Liver (tissue), 9 donors: ENCODE data around the gene P4HA2. TPM values are rescaled to one million over a fixed set of nuclear protein-coding genes. Genes with fewer than 3 reads are reported as not detected.

Source experiments
- DNase-seq: peaks from one replicate; pipeline ENCODE4 v3.0.0-alpha.2; 2017; ENCODE audit warnings: low spot score
- H3K27ac ChIP-seq, 2 donors: one replicate each; pipeline ENCODE4 v1.7.0; 2013; ENCODE audit warnings: inconsistent platforms in 2 of 2, low read length in 2 of 2, control low read depth in 1 of 2, low read depth in 1 of 2, mild to moderate bottlenecking in 1 of 2
- H3K27me3 ChIP-seq, 4 donors: one replicate each; pipeline versions ENCODE4 v1.6.1 to v1.7.0; 2013; ENCODE audit warnings: low read length in 3 of 4, inconsistent platforms in 1 of 4, mild to moderate bottlenecking in 1 of 4, moderate library complexity in 1 of 4; ENCODE audit not compliant: control insufficient read depth in 4 of 4, insufficient read depth in 4 of 4
- H3K36me3 ChIP-seq, 4 donors: one replicate each; pipeline versions ENCODE4 v1.6.1 to v1.7.0; 2013; ENCODE audit warnings: low read length in 3 of 4, mild to moderate bottlenecking in 3 of 4, low read depth in 1 of 4, moderate library complexity in 1 of 4; ENCODE audit not compliant: control insufficient read depth in 4 of 4, insufficient read depth in 3 of 4
- H3K4me1 ChIP-seq, 4 donors: one replicate each; pipeline versions ENCODE4 v1.6.1 to v1.7.0; 2013; ENCODE audit warnings: low read length in 3 of 4, mild to moderate bottlenecking in 3 of 4, moderate library complexity in 1 of 4; ENCODE audit not compliant: control insufficient read depth in 4 of 4, insufficient read depth in 4 of 4
- H3K4me3 ChIP-seq, 3 donors: one replicate each; pipeline versions ENCODE4 v1.6.1 to v1.7.0; 2013; ENCODE audit warnings: low read length in 3 of 3, control low read depth in 1 of 3, low read depth in 1 of 3, mild to moderate bottlenecking in 1 of 3
- H3K9ac ChIP-seq, 2 donors: one replicate each; pipeline ENCODE4 v1.7.0; 2013; ENCODE audit warnings: low read length in 2 of 2, mild to moderate bottlenecking in 2 of 2, moderate library complexity in 2 of 2, control low read depth in 1 of 2, low read depth in 1 of 2
- H3K9me3 ChIP-seq, 4 donors: one replicate each; pipeline versions ENCODE4 v1.6.1 to v1.7.0; 2013; ENCODE audit warnings: low read length in 3 of 4; ENCODE audit not compliant: control insufficient read depth in 4 of 4
- ATF3 ChIP-seq: IDR thresholded peaks from 2 replicates; pipeline ENCODE4 v1.6.1; 2016; ENCODE audit warnings: antibody characterized with exemption
- CTCF ChIP-seq: fragments of 150-350 bp; IDR thresholded peaks from 2 replicates; pipeline ENCODE4 v1.5.1; 2017; ENCODE audit warnings: improper control_type of control experiment, low read depth, low read length; ENCODE audit not compliant: missing input control
- EGR1 ChIP-seq, 2 donors: IDR thresholded peaks; 2 replicates each; pipeline ENCODE4 v1.6.1; 2016 to 2018; ENCODE audit warnings: antibody characterized with exemption in 2 of 2, low read depth in 2 of 2
- FOXA1 ChIP-seq: IDR thresholded peaks from 2 replicates; pipeline ENCODE4 v1.6.1; 2016; ENCODE audit warnings: antibody characterized with exemption
- FOXA2 ChIP-seq: IDR thresholded peaks from 2 replicates; pipeline ENCODE4 v1.6.1; 2016; ENCODE audit warnings: antibody characterized with exemption
- GABPA ChIP-seq, 2 donors: IDR thresholded peaks in 1 of 2; conservative IDR thresholded peaks in 1 of 2; 2 replicates each; pipeline ENCODE4 v1.6.1; 2016; ENCODE audit warnings: antibody characterized with exemption in 2 of 2, mild to moderate bottlenecking in 1 of 2, moderate library complexity in 1 of 2
- HNF4A ChIP-seq, 2 donors: conservative IDR thresholded peaks; 2 replicates each; pipeline ENCODE4 v1.6.1; 2016; ENCODE audit warnings: antibody characterized with exemption in 2 of 2, mild to moderate bottlenecking in 2 of 2
- HNF4G ChIP-seq: IDR thresholded peaks from 2 replicates; pipeline ENCODE4 v1.6.1; 2016; ENCODE audit warnings: antibody characterized with exemption
- JUND ChIP-seq, 2 donors: IDR thresholded peaks; 2 replicates each; pipeline ENCODE4 v1.6.1; 2016; ENCODE audit warnings: antibody characterized with exemption in 2 of 2
- MAX ChIP-seq: IDR thresholded peaks from 2 replicates; pipeline ENCODE4 v1.6.1; 2016; ENCODE audit warnings: antibody characterized with exemption
- NR2F2 ChIP-seq: IDR thresholded peaks from 2 replicates; pipeline ENCODE4 v1.6.1; 2016; ENCODE audit warnings: antibody characterized with exemption
- RAD21 ChIP-seq, 2 donors: IDR thresholded peaks; 2 replicates each; pipeline ENCODE4 v1.6.1; 2016; ENCODE audit warnings: antibody characterized with exemption in 2 of 2, mild to moderate bottlenecking in 2 of 2
- RXRA ChIP-seq, 2 donors: IDR thresholded peaks; 2 replicates each; pipeline ENCODE4 v1.6.1; 2017 to 2018; ENCODE audit warnings: antibody characterized with exemption in 2 of 2, mild to moderate bottlenecking in 1 of 2
- SP1 ChIP-seq: IDR thresholded peaks from 2 replicates; pipeline ENCODE4 v1.6.1; 2018; ENCODE audit warnings: antibody characterized with exemption, mild to moderate bottlenecking
- TAF1 ChIP-seq: conservative IDR thresholded peaks from 2 replicates; pipeline ENCODE4 v1.6.1; 2016; ENCODE audit warnings: antibody characterized with exemption, mild to moderate bottlenecking
- YY1 ChIP-seq: IDR thresholded peaks from 2 replicates; pipeline ENCODE4 v1.6.1; 2016; ENCODE audit warnings: antibody characterized with exemption, mild to moderate bottlenecking
- WGBS: extraction: QIAGEN DNeasy Blood & Tissue Kit; methylation state at CpG from one replicate; pipeline ENCODE4 v1.1.7; 2013; 5-methylcytosine and 5-hydroxymethylcytosine counted together
- polyA plus RNA-seq, 2 donors: library from polyadenylated mRNA; stranded (reverse) in 1 of 2; unstranded in 1 of 2; fragments of 200-250 nt in 1 of 2; fragments of >200 nt in 1 of 2; fragmentation: Nextera tagmentation in 1 of 2; extraction: Ambion mirVana in 1 of 2; gene quantifications; one replicate each; pipeline versions ENCODE4 v1.2.1 to v1.2.3, GENCODE V29; 2013 to 2015
- total RNA-seq, 2 donors: library from RNA; depleted of rRNA; stranded (reverse); fragments of >200 nt; gene quantifications; one replicate each; pipeline ENCODE4 v1.2.3, GENCODE V29; 2014
- TF ChIP-seq, protein P1 (sequence below): IDR thresholded peaks from 2 replicates; pipeline ENCODE4 v1.6.1; 2016; ENCODE audit warnings: antibody characterized with exemption
- TF ChIP-seq, protein P2 (sequence below): IDR thresholded peaks from 2 replicates; pipeline ENCODE4 v1.6.1; 2016; ENCODE audit warnings: antibody characterized with exemption, mild to moderate bottlenecking
- donor health status: healthy.
- donor health status: healthy.
- donor health status: healthy.
- donor health status: healthy.
- donor health status: healthy.

Gene P4HA2
- total and polyA plus RNA-seq, 4 donors: 4.6 to 7.9 (median 6.1) TPM

DNA sequence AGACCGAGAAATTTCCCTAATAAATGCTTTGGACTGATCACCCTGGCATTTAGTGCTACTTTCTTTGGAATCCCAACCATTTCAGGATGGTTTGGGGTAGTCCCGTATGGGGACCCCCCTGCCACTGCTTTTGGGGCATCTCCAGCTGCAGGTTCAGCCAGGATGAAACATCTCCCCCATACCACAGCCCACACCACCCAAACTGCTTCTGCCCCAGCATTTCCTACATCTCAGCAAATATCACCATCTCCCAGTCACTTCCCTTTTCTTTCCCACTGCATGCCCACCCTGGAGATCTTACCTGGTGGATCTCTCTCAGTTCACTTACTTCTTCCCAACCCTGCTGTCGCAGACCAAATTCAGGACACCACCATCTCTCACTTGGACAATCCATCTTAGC lies 4.8 kb upstream of the P4HA2 start:
- Histone ChIP-seq H3K4me1 (peaks cover under 1 to 8% (median 4%) of the 10 kb centered on the region in 4 donors), H3K27me3 (no peaks in the 10 kb centered on the region), H3K9me3 (no peaks in the 10 kb centered on the region), H3K9ac (no peak overlapping the region), H3K36me3 (no peaks in the 10 kb centered on the region), H3K27ac (no peak overlapping the region), H3K4me3 (no peak overlapping the region)
- DNase-seq: no peak
- no peak for TF ChIP-seq MAX
- no peak for TF ChIP-seq CTCF
- TF ChIP-seq GABPA (IDR thresholded peaks at IDR 0.05 in 1 of 2, conservative IDR thresholded peaks at IDR 0.05 in 1 of 2): no peak
- no peak for TF ChIP-seq NR2F2
- no peak for TF ChIP-seq JUND (IDR thresholded peaks at IDR 0.05)
- TF ChIP-seq, protein P1, sequence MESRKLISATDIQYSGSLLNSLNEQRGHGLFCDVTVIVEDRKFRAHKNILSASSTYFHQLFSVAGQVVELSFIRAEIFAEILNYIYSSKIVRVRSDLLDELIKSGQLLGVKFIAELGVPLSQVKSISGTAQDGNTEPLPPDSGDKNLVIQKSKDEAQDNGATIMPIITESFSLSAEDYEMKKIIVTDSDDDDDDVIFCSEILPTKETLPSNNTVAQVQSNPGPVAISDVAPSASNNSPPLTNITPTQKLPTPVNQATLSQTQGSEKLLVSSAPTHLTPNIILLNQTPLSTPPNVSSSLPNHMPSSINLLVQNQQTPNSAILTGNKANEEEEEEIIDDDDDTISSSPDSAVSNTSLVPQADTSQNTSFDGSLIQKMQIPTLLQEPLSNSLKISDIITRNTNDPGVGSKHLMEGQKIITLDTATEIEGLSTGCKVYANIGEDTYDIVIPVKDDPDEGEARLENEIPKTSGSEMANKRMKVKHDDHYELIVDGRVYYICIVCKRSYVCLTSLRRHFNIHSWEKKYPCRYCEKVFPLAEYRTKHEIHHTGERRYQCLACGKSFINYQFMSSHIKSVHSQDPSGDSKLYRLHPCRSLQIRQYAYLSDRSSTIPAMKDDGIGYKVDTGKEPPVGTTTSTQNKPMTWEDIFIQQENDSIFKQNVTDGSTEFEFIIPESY: no peak
- no peak for TF ChIP-seq ATF3
- no peak for TF ChIP-seq TAF1
- no peak for TF ChIP-seq RAD21 (IDR thresholded peaks at IDR 0.05)
- no peak for TF ChIP-seq HNF4G
- no peak for TF ChIP-seq RXRA (IDR thresholded peaks at IDR 0.05)
- TF ChIP-seq YY1: no peak
- TF ChIP-seq SP1: no peak
- no peak for TF ChIP-seq FOXA1
- TF ChIP-seq FOXA2: no peak
- no peak for TF ChIP-seq HNF4A (conservative IDR thresholded peaks at IDR 0.05)
- TF ChIP-seq, protein P2, sequence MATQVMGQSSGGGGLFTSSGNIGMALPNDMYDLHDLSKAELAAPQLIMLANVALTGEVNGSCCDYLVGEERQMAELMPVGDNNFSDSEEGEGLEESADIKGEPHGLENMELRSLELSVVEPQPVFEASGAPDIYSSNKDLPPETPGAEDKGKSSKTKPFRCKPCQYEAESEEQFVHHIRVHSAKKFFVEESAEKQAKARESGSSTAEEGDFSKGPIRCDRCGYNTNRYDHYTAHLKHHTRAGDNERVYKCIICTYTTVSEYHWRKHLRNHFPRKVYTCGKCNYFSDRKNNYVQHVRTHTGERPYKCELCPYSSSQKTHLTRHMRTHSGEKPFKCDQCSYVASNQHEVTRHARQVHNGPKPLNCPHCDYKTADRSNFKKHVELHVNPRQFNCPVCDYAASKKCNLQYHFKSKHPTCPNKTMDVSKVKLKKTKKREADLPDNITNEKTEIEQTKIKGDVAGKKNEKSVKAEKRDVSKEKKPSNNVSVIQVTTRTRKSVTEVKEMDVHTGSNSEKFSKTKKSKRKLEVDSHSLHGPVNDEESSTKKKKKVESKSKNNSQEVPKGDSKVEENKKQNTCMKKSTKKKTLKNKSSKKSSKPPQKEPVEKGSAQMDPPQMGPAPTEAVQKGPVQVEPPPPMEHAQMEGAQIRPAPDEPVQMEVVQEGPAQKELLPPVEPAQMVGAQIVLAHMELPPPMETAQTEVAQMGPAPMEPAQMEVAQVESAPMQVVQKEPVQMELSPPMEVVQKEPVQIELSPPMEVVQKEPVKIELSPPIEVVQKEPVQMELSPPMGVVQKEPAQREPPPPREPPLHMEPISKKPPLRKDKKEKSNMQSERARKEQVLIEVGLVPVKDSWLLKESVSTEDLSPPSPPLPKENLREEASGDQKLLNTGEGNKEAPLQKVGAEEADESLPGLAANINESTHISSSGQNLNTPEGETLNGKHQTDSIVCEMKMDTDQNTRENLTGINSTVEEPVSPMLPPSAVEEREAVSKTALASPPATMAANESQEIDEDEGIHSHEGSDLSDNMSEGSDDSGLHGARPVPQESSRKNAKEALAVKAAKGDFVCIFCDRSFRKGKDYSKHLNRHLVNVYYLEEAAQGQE: no peak
- 75% methylated on average over 3 of the region's 3 CpGs for WGBS

DNA sequence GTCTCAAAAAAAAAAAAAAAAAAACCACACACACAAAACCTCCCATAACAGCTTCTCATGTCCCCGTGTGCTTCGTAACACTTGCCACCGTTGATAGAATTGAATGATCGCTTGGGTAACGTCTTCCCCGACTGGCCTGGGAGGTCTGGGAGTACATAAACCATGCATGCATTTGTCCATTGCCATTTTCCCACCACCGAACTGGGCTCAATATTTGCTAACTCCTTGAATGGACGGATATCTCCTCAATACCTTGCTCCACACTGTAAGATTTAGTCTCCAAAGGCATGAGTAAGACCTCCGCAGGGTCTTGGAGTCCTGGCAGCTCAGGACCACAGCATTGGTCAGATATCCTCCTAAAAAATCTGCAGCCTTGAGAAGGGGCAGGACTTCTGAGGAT lies 3.2 kb upstream of the P4HA2 start:
- H3K4me1 ChIP-seq: peaks cover 0 to 10% (median 3%) of the 10 kb centered on the region in 4 donors
- no peaks in the 10 kb centered on the region for H3K27me3 ChIP-seq
- no peaks in the 10 kb centered on the region for H3K9me3 ChIP-seq
- no peak overlapping the region for H3K27ac ChIP-seq
- no peaks in the 10 kb centered on the region for H3K36me3 ChIP-seq
- DNase-seq: no peak
- 92% methylated on average over 9 of the region's 9 CpGs for WGBS
- H3K9ac ChIP-seq: no peak overlapping the region
- H3K4me3 ChIP-seq: no peak overlapping the region
- TF ChIP-seq TAF1 (no peak), FOXA2 (no peak), FOXA1 (no peak), RXRA (IDR thresholded peaks at IDR 0.05) (no peak), NR2F2 (no peak), SP1 (no peak), HNF4A (conservative IDR thresholded peaks at IDR 0.05) (no peak), EGR1 (IDR thresholded peaks at IDR 0.05; ENCODE audit: low read depth in 2 of 2) (no peak), CTCF (no peak), HNF4G (no peak), RAD21 (IDR thresholded peaks at IDR 0.05) (no peak), GABPA (IDR thresholded peaks at IDR 0.05 in 1 of 2, conservative IDR thresholded peaks at IDR 0.05 in 1 of 2) (no peak)
- TF ChIP-seq, protein P2: no peak
